HEK293 (cell line): Measurements from ENCODE around the gene SLC2A4RG.
A peak's percentile ranks its signal among the peaks of the same experiment; 100 is the strongest.

Experiments used
- CTCF ChIA-PET: fragments of 350-600 bp; formaldehyde crosslinking; extraction: SDS; loops from one replicate; lab custom pipeline; 2021; ENCODE audit warnings: antibody characterized with exemption; lab: Yijun Ruan, JAX
- POLR2A ChIA-PET: fragments of 300-600 bp; formaldehyde crosslinking; extraction: SDS; loops from one replicate; lab custom pipeline; 2020; ENCODE audit warnings: antibody characterized with exemption, inconsistent platforms; lab: Yijun Ruan, JAX
- H3K27ac ChIP-seq: fragments of 200-500 bp; sonication (Bioruptor generic); 2 replicates; pipeline ENCODE4 v1.5.1; 2014; ENCODE audit warnings: low read depth, low read length, control low read depth, inconsistent platforms; ENCODE audit errors: extremely low read depth
- H3K36me3 ChIP-seq, 2 experiments: fragments of 200-500 bp in 1 of 2; sonication (Bioruptor generic) in 1 of 2; 1 replicate in 1 of 2; 2 replicates in 1 of 2; pipeline ENCODE4 v1.5.1; 2014 to 2017; ENCODE audit warnings: inconsistent platforms in 2 of 2, low read length in 2 of 2; ENCODE audit not compliant: control insufficient read depth in 2 of 2, insufficient read depth in 1 of 2
- H3K4me1 ChIP-seq: fragments of 200-500 bp; sonication (Bioruptor generic); 2 replicates; pipeline ENCODE4 v1.5.1; 2014; ENCODE audit warnings: mild to moderate bottlenecking, low read length, inconsistent platforms; ENCODE audit not compliant: control insufficient read depth, insufficient read depth
- H3K4me3 ChIP-seq: 2 replicates; pipeline ENCODE4 v1.5.1; 2011; ENCODE audit warnings: low read depth, mild to moderate bottlenecking, control low read depth, low read length, moderate library complexity
- H3K9me3 ChIP-seq: fragments of 200-500 bp; sonication (Bioruptor generic); 2 replicates; pipeline ENCODE4 v1.5.1; 2014; ENCODE audit warnings: low read depth, low read length, inconsistent platforms; ENCODE audit not compliant: control insufficient read depth, insufficient read depth
- FEZF1 ChIP-seq: fragments of 450-650 bp; formaldehyde crosslinking; IDR thresholded peaks from 2 replicates; pipeline ENCODE4 v1.5.1; 2016; ENCODE audit warnings: missing biosample characterization, missing genetic modification characterization
- GLIS2 ChIP-seq: fragments of 450-650 bp; formaldehyde crosslinking; IDR thresholded peaks from 2 replicates; pipeline ENCODE4 v1.5.1; 2016; ENCODE audit warnings: missing biosample characterization, missing genetic modification characterization
- HOXD13 ChIP-seq: sonication (generic); formaldehyde crosslinking; IDR thresholded peaks from 2 replicates; pipeline ENCODE4 v1.8.0; 2022; ENCODE audit warnings: missing genetic modification reagents, borderline replicate concordance
- KLF1 ChIP-seq: fragments of 450-650 bp; formaldehyde crosslinking; IDR thresholded peaks from 2 replicates; pipeline ENCODE4 v1.5.1; 2016; ENCODE audit warnings: missing biosample characterization, missing genetic modification characterization
- KLF8 ChIP-seq: fragments of 450-650 bp; formaldehyde crosslinking; IDR thresholded peaks from 2 replicates; pipeline ENCODE4 v1.5.1; 2016; ENCODE audit warnings: missing biosample characterization, missing genetic modification characterization
- OSR2 ChIP-seq: fragments of 450-650 bp; formaldehyde crosslinking; IDR thresholded peaks from 2 replicates; pipeline ENCODE4 v1.5.1; 2016; ENCODE audit warnings: missing biosample characterization, missing genetic modification characterization
- SP2 ChIP-seq: fragments of 450-650 bp; formaldehyde crosslinking; IDR thresholded peaks from 2 replicates; pipeline ENCODE4 v1.5.1; 2016; ENCODE audit warnings: missing biosample characterization, missing genetic modification characterization
- ZBTB7A ChIP-seq: fragments of 450-650 bp; formaldehyde crosslinking; IDR thresholded peaks from 2 replicates; pipeline ENCODE4 v1.5.1; 2016; ENCODE audit warnings: low read depth, missing biosample characterization, missing genetic modification characterization
- ZNF121 ChIP-seq: fragments of 450-650 bp; formaldehyde crosslinking; IDR thresholded peaks from 2 replicates; pipeline ENCODE4 v1.5.1; 2016; ENCODE audit warnings: missing biosample characterization, missing genetic modification characterization
- ZNF394 ChIP-seq: fragments of 450-650 bp; formaldehyde crosslinking; IDR thresholded peaks from 2 replicates; pipeline ENCODE4 v1.5.1; 2016; ENCODE audit warnings: missing biosample characterization, missing genetic modification characterization, mild to moderate bottlenecking, moderate library complexity, borderline replicate concordance
- ZNF600 ChIP-seq: fragments of 450-650 bp; formaldehyde crosslinking; IDR thresholded peaks from 2 replicates; pipeline ENCODE4 v1.5.1; 2016; ENCODE audit warnings: missing biosample characterization, missing genetic modification characterization
- ZNF837 ChIP-seq: fragments of 450-650 bp; formaldehyde crosslinking; IDR thresholded peaks from 2 replicates; pipeline ENCODE4 v1.5.1; 2016; ENCODE audit warnings: missing biosample characterization, missing genetic modification characterization
- TF ChIP-seq, protein P1 (sequence below): fragments of 450-650 bp; formaldehyde crosslinking; IDR thresholded peaks from 2 replicates; pipeline ENCODE4 v1.5.1; 2016; ENCODE audit warnings: missing biosample characterization, missing genetic modification characterization
- TF ChIP-seq, protein P2 (sequence below): fragments of 450-650 bp; formaldehyde crosslinking; optimal IDR thresholded peaks from 2 replicates; pipeline ENCODE3; 2016; ENCODE audit warnings: missing biosample characterization, mild to moderate bottlenecking, missing genetic modification characterization
- TF ChIP-seq, protein P3 (sequence below): fragments of 450-650 bp; formaldehyde crosslinking; IDR thresholded peaks from 2 replicates; pipeline ENCODE4 v1.5.1; 2016; ENCODE audit warnings: missing biosample characterization, missing genetic modification characterization, low read depth
- TF ChIP-seq, protein P4 (sequence below): fragments of 450-650 bp; formaldehyde crosslinking; IDR thresholded peaks from 2 replicates; pipeline ENCODE4 v1.5.1; 2016; ENCODE audit warnings: missing biosample characterization, missing genetic modification characterization, borderline replicate concordance

SLC2A4RG gene

DNA sequence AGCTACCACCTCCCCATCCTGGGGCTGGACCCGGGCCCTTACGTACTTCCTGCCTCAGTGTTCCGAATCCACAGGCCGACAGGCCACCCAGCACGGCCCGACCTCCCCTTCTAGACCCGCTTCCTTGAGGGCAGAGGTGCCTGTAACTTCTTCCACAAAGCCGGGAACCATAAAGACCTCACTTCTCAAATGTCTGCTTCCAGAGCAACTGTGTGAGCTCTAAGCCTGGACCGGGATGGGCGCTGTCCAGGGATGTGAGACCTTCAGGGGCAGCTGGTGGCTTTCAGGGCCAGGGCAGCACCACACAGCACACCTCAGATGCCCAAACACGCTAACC is 9.3 kb downstream of the SLC2A4RG start:
- CTCF ChIA-PET = no interaction called here

DNA sequence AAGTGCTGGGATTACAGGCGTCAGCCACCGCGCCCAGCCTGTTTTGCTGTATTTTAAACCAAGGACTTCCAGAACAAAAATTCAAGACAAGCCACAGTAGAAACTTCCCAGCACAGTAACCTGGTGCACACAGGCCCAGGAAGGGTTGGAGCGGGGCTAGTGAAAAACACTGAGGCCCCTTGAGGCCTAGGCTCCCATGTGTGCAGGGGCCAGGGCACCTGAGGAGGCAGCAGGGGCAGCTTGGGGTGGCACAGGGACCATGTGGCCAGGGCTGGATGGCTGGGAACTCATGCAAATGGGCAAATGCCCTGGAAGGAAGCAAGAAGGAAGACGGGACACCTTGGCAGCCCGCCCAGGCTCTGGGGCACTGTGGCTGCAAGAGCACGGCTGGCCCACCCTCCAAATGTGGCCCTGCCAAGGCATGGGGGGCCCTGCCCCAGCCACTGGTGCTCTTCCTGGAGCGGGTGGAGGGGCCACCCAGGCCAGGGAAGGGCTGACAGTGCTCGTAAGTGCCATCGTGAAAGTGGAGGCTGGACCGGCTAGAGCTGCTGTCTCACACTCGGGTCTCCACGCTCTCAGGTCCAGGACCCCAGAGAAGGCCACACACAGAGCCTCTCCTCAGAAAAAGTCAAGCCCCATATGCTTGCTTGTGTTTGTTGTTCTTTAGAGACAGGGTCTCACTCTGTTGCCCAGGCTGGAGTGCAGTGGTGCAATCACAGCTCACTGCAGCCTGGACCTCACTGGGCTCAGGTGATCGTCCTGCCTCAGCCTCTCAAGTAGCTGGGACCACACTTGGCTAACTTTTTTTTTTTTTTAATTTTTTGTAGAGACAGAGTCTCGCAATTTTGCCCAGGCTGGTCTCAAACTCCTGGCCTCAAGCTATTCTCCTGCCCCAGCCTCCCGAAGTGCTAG is 10.3 kb downstream of the SLC2A4RG start:
- Histone ChIP-seq H3K4me1 (no peaks in the 10 kb centered on the region), H3K4me3 (no peak overlapping the region), H3K27ac (no peak overlapping the region), H3K9me3 (no peaks in the 10 kb centered on the region), H3K36me3 (no peaks in the 10 kb centered on the region)
- ChIA-PET POLR2A (interaction anchor here (0.8 to 1.3 kb wide), 2 partner anchors 9 to 42 kb away, joined by 5 to 6 read pairs; partner anchors contain the start of genes ARFRP1 and ZGPAT), CTCF (interaction anchor here (0.6 to 0.8 kb wide), 3 partner anchors 198 to 1407 kb away, joined by 3 to 4 read pairs (median 3); no protein-coding TSS in a partner anchor)
- TF ChIP-seq ZNF121 (tag by site-specific recombination) (peak; percentile 77), GLIS2 (tag by site-specific recombination) (0 out of 2 replicates have a peak, but pooled peaks have one; percentile 33), ZNF394 (tag by site-specific recombination) (no peak)
- TF ChIP-seq, protein P1, sequence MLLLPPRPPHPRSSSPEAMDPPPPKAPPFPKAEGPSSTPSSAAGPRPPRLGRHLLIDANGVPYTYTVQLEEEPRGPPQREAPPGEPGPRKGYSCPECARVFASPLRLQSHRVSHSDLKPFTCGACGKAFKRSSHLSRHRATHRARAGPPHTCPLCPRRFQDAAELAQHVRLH (tag by site-specific recombination) = no peak
- TF ChIP-seq, all 188 proteins: peak for 2

More for the DNA sequence above, 9.3 kb downstream of the SLC2A4RG start:
- no peak overlapping the region for H3K4me3 ChIP-seq
- no peak for TF ChIP-seq SP2 (tag by site-specific recombination)
- no peak for TF ChIP-seq KLF1 (tag by site-specific recombination)
- TF ChIP-seq, protein P2, sequence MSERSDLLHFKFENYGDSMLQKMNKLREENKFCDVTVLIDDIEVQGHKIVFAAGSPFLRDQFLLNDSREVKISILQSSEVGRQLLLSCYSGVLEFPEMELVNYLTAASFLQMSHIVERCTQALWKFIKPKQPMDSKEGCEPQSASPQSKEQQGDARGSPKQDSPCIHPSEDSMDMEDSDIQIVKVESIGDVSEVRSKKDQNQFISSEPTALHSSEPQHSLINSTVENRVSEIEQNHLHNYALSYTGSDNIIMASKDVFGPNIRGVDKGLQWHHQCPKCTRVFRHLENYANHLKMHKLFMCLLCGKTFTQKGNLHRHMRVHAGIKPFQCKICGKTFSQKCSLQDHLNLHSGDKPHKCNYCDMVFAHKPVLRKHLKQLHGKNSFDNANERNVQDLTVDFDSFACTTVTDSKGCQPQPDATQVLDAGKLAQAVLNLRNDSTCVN (tag by site-specific recombination) = no peak
- no peak for TF ChIP-seq ZNF600
- TF ChIP-seq, protein P3, sequence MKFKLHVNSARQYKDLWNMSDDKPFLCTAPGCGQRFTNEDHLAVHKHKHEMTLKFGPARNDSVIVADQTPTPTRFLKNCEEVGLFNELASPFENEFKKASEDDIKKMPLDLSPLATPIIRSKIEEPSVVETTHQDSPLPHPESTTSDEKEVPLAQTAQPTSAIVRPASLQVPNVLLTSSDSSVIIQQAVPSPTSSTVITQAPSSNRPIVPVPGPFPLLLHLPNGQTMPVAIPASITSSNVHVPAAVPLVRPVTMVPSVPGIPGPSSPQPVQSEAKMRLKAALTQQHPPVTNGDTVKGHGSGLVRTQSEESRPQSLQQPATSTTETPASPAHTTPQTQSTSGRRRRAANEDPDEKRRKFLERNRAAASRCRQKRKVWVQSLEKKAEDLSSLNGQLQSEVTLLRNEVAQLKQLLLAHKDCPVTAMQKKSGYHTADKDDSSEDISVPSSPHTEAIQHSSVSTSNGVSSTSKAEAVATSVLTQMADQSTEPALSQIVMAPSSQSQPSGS = no peak
- no peak for TF ChIP-seq FEZF1 (tag by site-specific recombination)
- no peak for TF ChIP-seq KLF8 (tag by site-specific recombination)
- no peak for TF ChIP-seq ZNF837
- no peak for TF ChIP-seq ZBTB7A
- no peak for TF ChIP-seq HOXD13
- TF ChIP-seq, all 188 proteins: peak for 0
- Histone ChIP-seq H3K27ac (no peak overlapping the region), H3K36me3 (peaks cover 0 to 2% of the 10 kb centered on the region in 2 experiments; a peak in 1 of 3 replicates), H3K4me1 (no peaks in the 10 kb centered on the region), H3K9me3 (no peaks in the 10 kb centered on the region)
- POLR2A ChIA-PET = interaction anchor here (0.8 kb wide), 1 partner anchor 41 kb away, joined by 3 read pairs; the partner anchor contains the start of genes ARFRP1 and ZGPAT

DNA sequence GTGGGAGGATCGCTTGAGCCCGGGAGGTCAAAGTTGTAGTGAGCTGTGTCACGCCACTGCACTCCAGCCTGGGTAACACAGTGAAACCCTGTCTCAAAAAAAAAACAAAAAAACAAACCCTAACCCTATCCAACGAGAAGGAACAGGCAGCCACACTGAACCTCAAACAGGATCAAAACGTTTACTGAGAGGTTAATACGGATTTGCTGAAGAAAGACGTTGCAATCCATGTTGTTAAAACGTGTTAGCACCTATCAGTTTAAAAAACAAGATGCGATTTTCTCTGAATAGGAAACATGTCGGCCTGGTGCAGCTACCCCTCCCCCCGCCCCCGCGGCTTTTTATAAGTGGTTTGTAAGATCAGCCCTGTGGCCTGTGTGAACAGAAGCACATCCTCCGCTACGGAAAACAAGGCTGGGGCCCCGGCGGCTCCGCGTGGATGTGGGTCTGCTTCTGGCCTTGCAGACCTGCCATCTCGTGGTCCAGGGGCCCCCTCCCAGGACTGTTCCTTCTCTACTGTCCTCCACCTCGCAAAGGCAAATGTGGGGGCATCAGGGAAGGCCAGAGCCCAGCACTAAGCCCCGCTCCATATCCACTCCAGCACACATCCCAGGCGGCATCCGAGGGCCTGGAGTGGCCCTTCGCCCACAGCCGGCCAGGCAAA is 11.4 kb downstream of the SLC2A4RG start:
- Histone ChIP-seq H3K4me1 (no peaks in the 10 kb centered on the region), H3K36me3 (no peaks in the 10 kb centered on the region), H3K4me3 (no peak overlapping the region), H3K9me3 (no peaks in the 10 kb centered on the region), H3K27ac (no peak overlapping the region)
- CTCF ChIA-PET = interaction anchor here (0.6 kb wide), 1 partner anchor 197 kb away, joined by 4 read pairs; no protein-coding TSS in a partner anchor
- TF ChIP-seq ZNF600 (peak; percentile 77), OSR2 (tag by site-specific recombination) (0 out of 2 replicates have a peak, but pooled peaks have one; percentile 7)
- TF ChIP-seq, protein P4, sequence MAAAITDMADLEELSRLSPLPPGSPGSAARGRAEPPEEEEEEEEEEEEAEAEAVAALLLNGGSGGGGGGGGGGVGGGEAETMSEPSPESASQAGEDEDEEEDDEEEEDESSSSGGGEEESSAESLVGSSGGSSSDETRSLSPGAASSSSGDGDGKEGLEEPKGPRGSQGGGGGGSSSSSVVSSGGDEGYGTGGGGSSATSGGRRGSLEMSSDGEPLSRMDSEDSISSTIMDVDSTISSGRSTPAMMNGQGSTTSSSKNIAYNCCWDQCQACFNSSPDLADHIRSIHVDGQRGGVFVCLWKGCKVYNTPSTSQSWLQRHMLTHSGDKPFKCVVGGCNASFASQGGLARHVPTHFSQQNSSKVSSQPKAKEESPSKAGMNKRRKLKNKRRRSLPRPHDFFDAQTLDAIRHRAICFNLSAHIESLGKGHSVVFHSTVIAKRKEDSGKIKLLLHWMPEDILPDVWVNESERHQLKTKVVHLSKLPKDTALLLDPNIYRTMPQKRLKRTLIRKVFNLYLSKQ = no peak
- POLR2A ChIA-PET = interaction anchor here (1.3 kb wide), 1 partner anchor 10 kb away, joined by 5 read pairs; no protein-coding TSS in a partner anchor
